ENCODE data around the gene LRMDA.

GRCh38 chr10:75895259-75895658, 463.8 kb downstream of the LRMDA start:
- TF ChIP-seq CTCF (IDR thresholded peaks at IDR 0.05) = no peak
- TF ChIP-seq POLR2A (IDR thresholded peaks at IDR 0.05) = no peak
